ENCODE measurements around the gene FAM171A2.

Gene FAM171A2

GRCh38 chr17:44360826-44361225 lies 2.8 kb downstream of the FAM171A2 start:
- no peak for TF ChIP-seq CTCF (IDR thresholded peaks at IDR 0.05)

DNA sequence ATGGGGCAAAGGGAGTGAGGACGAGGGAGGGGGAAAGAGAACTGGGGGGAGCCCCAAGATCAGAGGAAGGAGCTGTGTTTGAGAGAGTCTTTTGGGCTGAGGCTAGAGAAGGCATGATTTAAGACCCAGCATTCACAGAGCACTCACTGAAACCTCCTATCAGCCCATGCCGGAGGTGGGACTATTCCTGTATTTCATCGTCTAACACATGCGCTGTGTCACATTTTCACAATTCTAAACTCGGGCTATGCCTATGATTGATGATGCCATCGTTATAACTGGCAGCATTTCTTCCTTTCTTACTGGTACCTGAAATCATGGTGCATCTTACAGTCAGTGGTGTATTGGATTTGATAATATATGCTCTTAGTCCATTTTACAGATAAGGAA lies 3.5 kb downstream of the FAM171A2 start:
- no peak for TF ChIP-seq CTCF (IDR thresholded peaks at IDR 0.05)

DNA sequence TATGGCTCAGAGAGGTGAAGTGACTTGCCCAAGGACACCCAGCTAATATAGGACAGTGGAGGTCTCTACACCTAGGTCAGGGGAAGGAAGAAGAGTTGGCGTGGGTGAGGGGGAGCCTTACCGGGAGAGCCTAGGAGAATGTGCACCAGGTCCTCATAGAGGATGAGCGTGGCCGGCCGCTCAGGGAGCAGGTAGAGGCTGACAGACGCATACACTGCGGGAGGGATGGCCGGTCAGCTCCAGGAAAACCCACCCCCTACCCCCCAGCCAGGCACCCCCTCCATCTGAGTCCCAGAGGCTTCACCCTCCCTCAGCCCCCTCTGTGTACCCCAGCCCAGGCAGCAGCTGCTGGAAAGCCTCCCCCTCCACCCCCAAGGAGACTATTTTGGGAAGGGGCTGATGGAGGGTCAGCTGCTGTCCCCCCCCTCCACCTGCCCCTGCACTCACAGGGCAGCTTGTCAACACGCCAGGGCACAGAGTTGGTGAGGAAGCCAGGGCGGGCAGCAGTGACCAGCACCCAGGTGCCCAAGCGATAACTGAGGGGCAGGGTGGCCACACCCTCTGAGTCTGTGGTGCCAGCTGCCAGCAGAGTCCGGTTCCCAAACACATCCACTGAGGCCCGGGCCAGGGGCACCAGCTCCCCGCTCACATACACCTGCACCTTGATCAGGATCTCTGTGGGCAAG lies 4.1 kb downstream of the FAM171A2 start:
- TF ChIP-seq CTCF (IDR thresholded peaks at IDR 0.05) = no peak

GRCh38 chr17:44359006-44359405 lies 4.6 kb downstream of the FAM171A2 start:
- no peak for TF ChIP-seq CTCF (IDR thresholded peaks at IDR 0.05)

DNA sequence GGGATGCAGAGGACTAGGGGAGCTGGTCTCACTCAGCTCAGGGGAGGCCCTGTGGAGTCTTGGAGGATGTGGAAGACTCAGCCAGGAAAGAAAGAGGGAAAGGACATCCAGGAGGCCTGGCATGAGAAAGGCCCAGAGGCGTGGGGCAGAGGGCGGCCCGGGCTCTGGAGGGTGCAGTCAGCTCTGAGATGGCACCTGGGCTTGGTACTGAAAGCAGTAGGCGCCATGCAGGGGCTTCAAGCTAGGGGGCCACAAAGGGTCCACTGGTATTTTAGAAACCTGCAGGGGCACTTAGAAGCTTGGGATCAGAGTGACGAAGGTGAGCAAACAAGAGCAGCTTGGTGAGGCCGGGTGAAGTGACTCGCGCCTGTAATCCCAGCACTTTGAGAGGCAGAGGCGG lies 5.6 kb downstream of the FAM171A2 start:
- TF ChIP-seq CTCF (IDR thresholded peaks at IDR 0.05) = no peak

DNA sequence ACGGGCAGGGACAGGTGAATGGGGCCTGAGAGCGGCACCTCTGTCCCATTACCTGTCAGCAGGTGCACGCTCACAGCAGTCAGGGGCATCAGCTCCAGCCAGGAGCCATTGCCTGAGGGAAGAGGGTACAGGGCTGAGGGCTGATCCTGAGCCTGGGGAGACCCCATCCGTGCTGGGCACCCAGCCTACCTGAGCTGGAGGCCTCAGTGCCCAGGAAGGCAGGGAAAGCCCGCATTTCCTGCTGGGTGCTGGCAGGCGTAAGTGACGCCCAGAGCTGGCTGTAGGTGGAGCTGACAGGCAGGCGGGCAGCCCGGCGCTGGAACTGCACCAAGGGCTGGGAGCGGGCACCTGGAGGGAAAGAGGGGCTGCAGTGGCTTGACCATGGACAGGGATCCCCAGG lies 7.4 kb downstream of the FAM171A2 start:
- TF ChIP-seq CTCF (IDR thresholded peaks at IDR 0.05) = no peak

DNA sequence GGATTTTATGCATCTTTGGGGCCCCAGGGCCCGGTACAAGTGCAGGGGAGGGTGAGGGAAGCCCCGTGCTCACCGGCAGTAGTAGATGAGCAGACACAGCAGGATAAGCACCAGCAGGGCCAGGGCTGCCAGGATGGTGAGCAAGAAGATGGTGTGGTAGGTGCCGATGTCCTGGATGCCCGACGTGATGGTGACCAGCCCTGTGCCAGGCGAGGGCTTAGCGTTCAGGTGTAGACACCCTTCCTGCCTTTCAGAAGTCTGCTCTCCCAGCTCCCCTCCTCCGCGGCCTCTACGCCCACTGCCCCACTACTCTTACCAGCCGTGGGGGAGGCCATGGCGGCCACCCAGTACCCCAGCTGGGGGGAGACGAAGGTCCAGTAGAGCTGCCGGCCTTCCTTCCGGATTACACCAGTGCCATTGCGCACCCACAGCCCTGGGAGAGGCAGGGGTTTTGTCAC lies 8.0 kb downstream of the FAM171A2 start:
- TF ChIP-seq CTCF (IDR thresholded peaks at IDR 0.05) = no peak
